Hepatocyte (in vitro differentiated cells): Measurements from ENCODE around the gene CDC42EP2.

Experiments
- CTCF ChIP-seq: fragments of 200-600 bp; sonication (generic); IDR thresholded peaks from 2 replicates; pipeline ENCODE4 v1.5.1; 2016; ENCODE audit warnings: antibody characterized with exemption, mild to moderate bottlenecking; ENCODE audit not compliant: poor library complexity
- EZH2 ChIP-seq: fragments of 200-600 bp; sonication (generic); IDR thresholded peaks from 2 replicates; pipeline ENCODE4 v1.6.1; 2016; ENCODE audit warnings: antibody characterized with exemption, mild to moderate bottlenecking, borderline replicate concordance
- EZH2phosphoT487 ChIP-seq: fragments of 200-600 bp; sonication (generic); IDR thresholded peaks from one replicate; pipeline ENCODE4 v1.6.1; 2018; ENCODE audit warnings: antibody characterized with exemption, mild to moderate bottlenecking, low read depth, moderate library complexity; ENCODE audit not compliant: unreplicated experiment, severe bottlenecking

GRCh38 chr11:65325435-65325834 is 10.8 kb downstream of the CDC42EP2 start:
- TF ChIP-seq CTCF (no peak), EZH2 (no peak), EZH2phosphoT487 (no peak)
